GM19351 (cell line): ENCODE measurements around the gene CYP1A2.

ENCODE experiments used
- ATAC-seq: cut with Tn5 transposase; IDR thresholded peaks from one replicate; pipeline ENCODE4 v1.9.1; 2021; ENCODE audit warnings: mild to moderate bottlenecking, moderate library complexity; ENCODE audit not compliant: unreplicated experiment

CYP1A2 gene

GRCh38 chr15:74788042-74788682 lies 39.5 kb downstream of the CYP1A2 start:
- no peak for ATAC-seq

GRCh38 chr15:74788683-74789151 lies 40.1 kb downstream of the CYP1A2 start:
- ATAC-seq, result peak; percentile 32

GRCh38 chr15:74789171-74789631 lies 40.6 kb downstream of the CYP1A2 start:
- no peak for ATAC-seq

- ATAC-seq, result no peak
Measured at GRCh38 chr15:74789741-74790079, 41.1 kb downstream of the CYP1A2 start.

- no peak for ATAC-seq
Measured at GRCh38 chr15:74790080-74790916, 41.7 kb downstream of the CYP1A2 start.

- ATAC-seq, result no peak
Measured at GRCh38 chr15:74791007-74791406, 42.4 kb downstream of the CYP1A2 start.

- no peak for ATAC-seq
Measured at GRCh38 chr15:74791667-74792066, 43.0 kb downstream of the CYP1A2 start.

- no peak for ATAC-seq
Measured at GRCh38 chr15:74792227-74793016, 43.8 kb downstream of the CYP1A2 start.

GRCh38 chr15:74793135-74794028 lies 44.7 kb downstream of the CYP1A2 start:
- no peak for ATAC-seq

GRCh38 chr15:74794248-74794969 lies 45.8 kb downstream of the CYP1A2 start:
- ATAC-seq, result no peak

GRCh38 chr15:74794970-74795349 lies 46.3 kb downstream of the CYP1A2 start:
- ATAC-seq, result no peak

- no peak for ATAC-seq
Measured at GRCh38 chr15:74795966-74796625, 47.5 kb downstream of the CYP1A2 start.

GRCh38 chr15:74798388-74799254 lies 50.0 kb downstream of the CYP1A2 start:
- no peak for ATAC-seq

- ATAC-seq, result no peak
Measured at GRCh38 chr15:74799255-74799855, 50.7 kb downstream of the CYP1A2 start.

GRCh38 chr15:74799856-74800558 lies 51.4 kb downstream of the CYP1A2 start:
- ATAC-seq, result peak; percentile 77

- no peak for ATAC-seq
Measured at GRCh38 chr15:74800559-74801094, 52.0 kb downstream of the CYP1A2 start.
